NK-92 (cell line): ENCODE data around the gene OBSL1.

Source experiments
- DNase-seq: peaks from one replicate; lab custom pipeline; 2025; ENCODE audit not compliant: unreplicated experiment; lab: John Stamatoyannopoulos, UW

OBSL1 gene

GRCh38 chr2:219536967-219537366, 34.4 kb downstream of the OBSL1 start:
- DNase-seq, result no peak

DNA sequence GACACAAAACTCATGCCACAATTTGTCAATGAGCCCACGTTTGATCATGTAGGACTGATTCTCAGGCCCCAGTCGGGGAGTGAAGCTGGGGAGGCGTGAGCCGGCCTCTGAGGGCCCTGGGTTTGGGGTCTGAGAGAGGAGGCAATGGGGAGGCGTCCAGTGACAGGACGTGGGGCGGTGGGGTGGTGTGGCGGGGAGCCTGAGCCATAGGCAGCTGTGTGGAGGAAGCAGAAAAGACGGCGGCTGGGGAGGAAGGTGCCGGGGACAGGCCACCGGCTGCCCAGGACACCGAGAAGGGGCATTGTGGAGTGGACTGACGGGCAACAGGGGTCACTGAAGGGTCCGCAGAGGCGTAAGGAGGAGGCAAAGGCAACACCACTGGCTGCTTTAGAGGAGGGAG, 34.9 kb downstream of the OBSL1 start:
- DNase-seq, result no peak

- no peak for DNase-seq
These were observed 37.2 kb downstream of the OBSL1 start for GRCh38 chr2:219533930-219534661.

GRCh38 chr2:219532378-219532649, 39.0 kb downstream of the OBSL1 start:
- no peak for DNase-seq

GRCh38 chr2:219531639-219532377, 39.5 kb downstream of the OBSL1 start:
- DNase-seq, result no peak

GRCh38 chr2:219530048-219530963, 41.0 kb downstream of the OBSL1 start:
- DNase-seq, result peak; percentile 13

GRCh38 chr2:219527472-219527871, 43.9 kb downstream of the OBSL1 start:
- DNase-seq, result no peak

DNA sequence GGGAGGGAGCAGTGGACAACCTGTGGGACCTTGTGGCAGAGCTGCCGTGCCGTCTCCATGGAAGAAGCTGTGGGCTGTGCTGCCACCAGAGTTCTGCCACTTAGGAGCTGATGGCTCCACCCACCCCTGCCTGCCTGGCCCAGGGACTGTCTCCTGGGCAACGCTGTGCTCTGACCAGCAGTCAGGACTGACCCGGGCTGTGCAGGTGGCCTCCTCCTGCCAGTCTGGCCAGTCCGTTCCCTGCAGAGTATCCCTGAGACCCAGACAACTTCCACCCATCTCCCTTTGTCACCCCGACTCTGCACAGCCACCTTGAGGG, 44.3 kb downstream of the OBSL1 start:
- no peak for DNase-seq

DNA sequence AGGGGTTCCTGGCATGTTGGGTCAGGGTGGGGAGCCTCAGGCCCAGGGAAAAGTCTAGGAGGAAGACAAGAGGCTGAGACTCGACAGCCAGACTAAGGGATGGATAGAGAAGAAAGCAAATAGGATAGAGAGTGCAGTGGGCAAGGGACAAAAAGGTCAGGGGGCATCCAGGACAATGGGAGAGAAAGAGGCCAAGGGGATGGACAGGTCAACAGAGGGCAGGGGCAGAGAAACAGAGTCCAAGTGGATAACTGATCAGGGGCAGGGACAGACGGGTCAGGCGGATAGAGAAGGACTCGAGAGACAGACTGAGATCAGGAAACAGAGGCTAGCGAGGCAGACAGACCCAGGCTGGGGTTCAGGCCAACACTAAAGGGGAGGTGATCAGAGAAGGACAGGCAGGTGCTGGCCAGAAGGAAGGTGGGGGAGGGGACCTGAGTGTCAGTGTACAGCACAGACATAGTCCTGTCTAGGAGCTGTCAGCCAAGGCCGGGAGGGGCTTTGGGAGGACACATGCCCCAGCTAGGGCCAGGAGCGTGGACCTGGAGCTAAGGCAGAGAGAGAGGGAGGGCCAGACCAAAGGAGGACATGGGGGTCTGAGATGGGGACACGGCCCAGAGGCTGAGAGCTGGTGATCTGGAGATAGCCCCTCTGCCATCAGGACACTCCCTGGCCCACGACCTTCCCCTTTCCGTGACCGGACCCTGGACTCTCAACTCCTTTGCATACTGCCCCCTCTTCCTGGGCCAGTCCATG, 44.8 kb downstream of the OBSL1 start:
- DNase-seq, result no peak

DNA sequence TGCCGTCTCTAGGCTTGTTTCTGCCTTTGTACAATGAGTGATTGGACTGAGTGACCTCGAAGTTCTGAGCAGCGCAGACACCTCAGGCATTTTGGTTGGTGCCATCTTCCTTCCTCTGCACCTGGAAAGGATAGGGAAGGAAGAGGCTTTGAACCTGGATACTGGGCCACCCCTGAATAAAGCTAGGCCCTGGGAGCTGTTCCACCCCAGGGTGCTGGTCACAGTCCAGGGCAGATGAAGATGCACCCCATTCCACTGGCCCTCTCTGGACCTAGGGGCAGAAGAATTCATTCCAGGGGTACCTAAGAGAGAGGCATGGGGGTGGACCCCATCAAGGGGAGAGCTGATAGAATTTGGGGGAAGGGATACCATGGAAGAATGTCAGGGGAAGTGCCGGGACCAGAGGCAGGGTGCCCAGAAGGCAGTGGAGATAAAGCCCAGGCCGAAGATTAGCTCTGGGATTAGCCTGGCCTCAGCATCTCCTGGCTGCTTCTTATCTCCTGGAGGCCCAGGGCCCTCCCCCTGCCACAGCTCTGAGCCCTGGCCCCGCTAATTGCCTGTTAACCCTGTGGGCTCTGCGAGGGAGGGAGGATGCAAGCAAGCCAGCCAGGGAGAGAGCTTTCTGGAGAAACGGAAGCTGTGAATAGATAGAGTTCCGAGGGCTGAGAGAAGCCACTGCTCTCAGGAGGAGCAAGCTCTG, 45.7 kb downstream of the OBSL1 start:
- no peak for DNase-seq

- no peak for DNase-seq
These were observed 46.5 kb downstream of the OBSL1 start for GRCh38 chr2:219524817-219525216.

DNA sequence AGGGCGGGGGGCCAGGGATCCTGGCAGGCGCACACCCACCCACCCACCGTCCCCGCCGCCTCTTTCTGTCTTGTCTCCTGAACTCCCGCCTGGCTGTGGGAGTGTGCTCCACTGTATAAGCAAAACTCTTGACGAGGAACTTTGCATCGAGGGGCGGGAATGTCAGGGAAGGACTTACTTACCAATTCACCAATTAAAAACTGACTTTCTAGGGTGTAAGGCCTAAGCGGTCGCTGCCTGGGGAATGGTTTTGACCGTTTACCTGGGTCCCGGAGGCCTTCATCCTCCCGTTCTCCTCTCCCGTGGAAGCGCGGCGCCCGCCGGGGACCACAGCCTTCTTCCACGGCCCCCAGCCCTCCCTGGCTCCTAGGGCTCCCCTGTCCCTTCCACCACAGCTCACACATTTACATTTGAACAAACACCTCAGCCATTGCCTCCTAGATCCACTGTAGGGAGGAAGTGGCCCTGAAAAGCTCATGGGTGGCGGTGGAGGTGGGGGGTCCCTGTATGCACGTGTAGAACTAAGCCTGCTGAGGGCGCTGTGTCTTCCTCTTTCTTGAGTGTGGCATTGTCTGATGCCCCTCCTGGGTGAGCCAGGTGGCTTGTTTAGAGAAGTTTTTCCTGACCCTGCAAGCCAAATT, 48.2 kb downstream of the OBSL1 start:
- DNase-seq, result no peak

GRCh38 chr2:219522111-219523030, 49.0 kb downstream of the OBSL1 start:
- no peak for DNase-seq

DNA sequence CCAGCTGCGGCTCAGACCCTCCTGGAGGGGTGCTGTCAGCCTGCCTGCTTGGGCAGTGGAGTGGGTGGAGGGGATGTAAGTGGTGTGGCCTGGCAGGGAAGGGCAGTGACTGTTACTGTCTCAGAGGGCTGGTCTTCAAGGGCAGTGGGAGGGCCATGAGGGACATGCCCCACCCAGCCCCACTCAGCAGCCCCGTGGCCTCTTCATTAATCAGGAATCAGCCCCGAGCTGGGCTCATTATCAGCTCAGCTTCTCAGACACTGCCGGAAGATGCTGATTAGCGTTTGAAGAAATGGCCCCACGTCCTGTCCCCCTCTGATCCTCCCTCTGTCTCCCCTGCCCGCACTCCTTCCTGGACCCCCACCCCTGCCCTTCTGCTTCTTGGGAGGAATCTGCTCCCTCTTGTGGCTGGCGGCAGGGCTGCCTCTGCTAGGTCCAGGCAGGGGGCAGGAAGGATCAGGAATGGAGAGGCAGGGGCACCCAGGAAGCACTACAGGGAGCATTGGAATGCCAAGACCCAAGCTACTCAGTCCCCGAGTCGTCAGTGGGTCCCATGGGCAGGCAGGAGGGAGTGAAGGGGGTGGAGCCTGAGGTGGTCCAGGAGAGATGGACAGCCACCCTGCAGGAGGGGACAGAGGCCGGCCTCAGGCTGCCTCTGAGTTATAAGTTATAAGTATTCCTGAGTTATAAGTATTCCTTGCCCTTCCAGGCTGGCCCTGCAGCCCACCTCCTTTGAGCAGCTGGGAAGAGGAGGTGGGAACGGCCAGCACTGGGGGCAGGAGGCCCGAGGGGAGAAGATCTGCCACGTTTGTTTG, 50.1 kb downstream of the OBSL1 start:
- DNase-seq, result no peak

DNA sequence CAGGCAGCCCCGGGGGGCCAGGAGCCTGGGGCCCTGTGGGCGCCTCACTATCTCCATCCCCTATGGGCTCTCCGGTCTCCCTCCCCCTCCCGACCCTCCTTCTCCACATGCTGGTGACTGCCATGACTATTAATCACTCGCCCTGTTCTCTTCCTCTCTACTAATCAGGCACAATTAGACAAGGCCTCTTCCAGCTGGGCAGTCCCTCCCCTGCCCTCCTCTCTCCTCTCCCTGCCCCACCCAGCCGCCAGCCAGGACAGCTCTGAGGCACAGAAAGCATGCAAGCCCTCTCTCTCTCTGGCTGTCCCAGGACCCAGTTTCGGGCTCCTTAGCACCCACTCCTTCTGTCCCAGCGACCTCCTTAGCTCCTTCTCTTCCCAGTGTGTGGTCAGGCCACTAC, 51.3 kb downstream of the OBSL1 start:
- no peak for DNase-seq

GRCh38 chr2:219519526-219519916, 51.8 kb downstream of the OBSL1 start:
- DNase-seq, result no peak

GRCh38 chr2:219517954-219518778, 53.2 kb downstream of the OBSL1 start:
- DNase-seq, result no peak
